HG02970 (cell line): Measurements from ENCODE around the gene IL15RA.
"Not testable (repeated sequence)": the region's sequence is repeated elsewhere in the genome, so short reads cannot be mapped to it uniquely, and the experiment has no call there.

Experiments used
- ATAC-seq: cut with Tn5 transposase; IDR thresholded peaks from one replicate; pipeline ENCODE4 v1.9.1; 2021; ENCODE audit warnings: mild to moderate bottlenecking, moderate library complexity, moderate number of reproducible peaks; ENCODE audit not compliant: unreplicated experiment, low FRiP score

IL15RA gene

DNA sequence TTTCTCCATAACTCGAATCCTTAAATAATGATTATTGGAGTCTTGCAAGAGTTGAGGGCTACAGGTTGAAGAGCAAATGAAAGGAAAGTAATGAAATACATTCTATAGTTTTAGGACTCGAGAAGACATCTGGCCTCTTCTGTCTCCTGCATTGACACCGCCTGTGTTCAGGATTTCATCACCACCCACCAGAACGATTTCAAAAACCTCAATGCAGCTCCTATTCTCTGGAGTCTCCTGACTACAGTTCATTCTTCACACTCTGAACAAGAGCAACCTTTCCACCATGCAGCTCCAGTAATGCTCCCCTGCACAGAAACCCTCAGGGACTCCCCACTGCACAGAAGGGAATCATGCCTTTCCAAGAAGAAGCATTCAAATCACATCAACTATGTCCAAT lies 5.5 kb downstream of the IL15RA start:
- ATAC-seq, result no peak

DNA sequence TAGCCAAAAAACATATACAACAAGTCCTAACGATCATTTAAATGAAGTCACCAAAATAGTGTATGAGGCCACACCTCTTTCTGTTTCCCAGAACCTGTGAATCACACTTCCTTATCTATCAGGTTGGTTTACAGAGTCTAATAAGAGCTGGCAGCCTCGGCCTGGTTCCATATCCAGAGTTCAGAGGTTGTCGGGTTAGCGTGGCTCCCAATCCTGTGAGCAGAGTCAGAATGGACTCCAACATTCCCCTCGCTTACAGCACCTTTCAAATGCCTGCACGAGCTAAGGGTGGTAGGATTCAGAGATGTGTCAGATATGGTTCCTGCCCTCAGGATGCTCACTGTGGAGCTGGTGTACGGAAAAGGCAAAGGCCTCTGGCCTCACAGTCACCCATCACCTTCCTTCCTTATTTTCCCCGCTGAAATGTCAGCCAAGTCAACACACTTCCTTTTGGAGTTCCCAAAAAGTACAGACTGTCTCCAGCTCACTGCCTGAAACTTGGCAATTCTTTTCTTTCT lies 6.0 kb downstream of the IL15RA start:
- ATAC-seq, result no peak

DNA sequence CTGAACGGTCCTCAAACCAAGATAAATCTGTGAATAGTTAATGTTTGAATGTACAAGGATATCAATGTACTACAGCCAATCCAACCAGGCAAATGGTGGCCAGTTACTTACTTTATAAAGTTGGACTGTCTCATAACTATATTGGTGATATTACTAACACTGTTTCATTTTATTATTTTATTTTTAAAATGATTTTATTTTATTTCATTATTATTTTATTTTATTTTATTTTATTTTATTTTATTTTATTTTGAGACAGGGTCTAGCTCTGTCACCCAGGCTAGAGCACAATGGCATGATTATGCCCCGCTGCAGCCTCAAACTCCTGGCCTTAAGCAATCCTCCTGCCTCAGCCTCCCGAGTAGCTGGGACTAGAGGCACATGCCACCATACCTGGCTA lies 6.8 kb downstream of the IL15RA start:
- ATAC-seq, result no peak

DNA sequence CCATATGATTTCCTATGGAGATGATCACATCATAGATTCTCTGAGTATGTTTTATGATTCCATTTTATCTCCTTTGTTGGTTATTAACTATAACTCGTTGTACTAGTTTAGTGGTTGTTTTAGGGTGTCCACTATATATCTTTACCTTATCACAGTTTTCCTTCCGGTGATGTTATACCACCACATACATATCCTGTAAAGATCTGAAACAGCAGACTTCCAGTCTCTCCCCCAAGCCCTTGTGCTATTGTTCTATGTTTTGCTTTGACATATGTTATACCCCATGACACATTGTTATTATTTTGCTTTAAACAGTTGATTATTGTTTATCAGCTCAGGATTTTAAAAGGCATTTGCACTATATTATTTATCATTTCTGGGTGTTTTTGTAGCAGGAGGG lies 7.3 kb downstream of the IL15RA start:
- no peak for ATAC-seq

DNA sequence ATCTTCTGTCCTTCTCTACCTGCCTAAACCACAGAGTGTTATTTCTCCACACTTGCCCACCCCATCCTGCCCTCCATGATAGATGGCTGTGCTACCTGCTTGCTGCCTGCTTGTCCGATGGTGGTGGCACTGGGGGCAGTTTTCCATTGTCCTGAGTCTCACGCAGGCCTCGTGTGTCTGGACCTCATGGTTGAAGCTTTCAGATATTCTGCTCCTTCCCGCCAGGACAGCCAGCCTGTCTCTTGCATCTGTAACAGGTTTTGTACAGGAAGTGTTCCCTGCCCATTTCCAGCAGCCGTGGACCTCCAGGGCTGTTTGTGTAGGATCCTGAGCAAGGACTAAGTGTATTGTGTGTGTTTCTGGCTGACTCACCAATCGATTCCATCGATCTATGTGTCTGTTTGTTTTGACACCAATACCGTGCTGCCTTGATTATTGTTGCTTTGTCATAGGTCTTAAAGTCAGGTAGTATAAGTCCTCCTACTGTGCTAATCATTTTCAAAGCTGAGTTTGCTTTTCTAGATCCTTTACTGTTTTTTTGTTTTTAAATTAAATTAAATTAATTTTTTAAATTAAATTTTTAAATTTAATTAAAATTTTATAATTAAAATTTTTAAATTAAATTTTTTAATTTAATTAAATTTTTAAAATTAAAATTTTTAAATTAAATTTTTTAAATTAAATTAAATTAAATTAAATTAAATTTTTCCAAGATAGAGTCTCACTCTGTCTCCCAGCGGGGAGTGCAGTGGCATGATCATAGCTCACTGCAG lies 8.5 kb downstream of the IL15RA start:
- no peak for ATAC-seq

DNA sequence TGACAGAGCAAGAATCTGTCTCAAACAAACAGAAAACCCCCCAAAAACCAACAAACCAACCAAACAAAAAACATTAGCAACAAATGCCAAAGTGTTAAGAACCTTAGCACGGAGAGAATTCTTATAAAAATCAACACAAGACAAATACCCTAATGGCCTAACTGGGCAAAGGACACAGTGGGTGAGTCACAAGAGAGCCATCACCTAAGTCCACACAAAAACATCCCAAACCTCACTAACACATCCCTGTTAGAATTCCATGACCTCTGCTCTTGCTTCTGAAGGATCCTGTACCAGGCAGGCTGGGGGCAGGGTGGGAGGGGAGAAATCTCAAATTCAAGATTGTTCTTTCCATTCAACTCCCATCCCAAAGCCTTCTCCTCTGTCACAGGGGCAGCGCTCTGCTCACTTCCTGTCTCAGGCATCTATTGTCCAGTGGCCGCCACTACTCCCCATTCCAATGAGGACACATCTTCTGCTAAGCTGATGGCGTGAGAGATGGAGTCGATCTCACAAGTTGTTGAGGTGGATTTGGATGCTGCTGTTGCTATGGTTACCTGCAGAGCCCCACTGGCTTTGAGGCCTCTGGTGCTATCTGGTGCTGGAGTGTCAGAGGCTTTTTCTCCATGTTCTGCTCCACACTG lies 9.2 kb downstream of the IL15RA start:
- ATAC-seq, result no peak

DNA sequence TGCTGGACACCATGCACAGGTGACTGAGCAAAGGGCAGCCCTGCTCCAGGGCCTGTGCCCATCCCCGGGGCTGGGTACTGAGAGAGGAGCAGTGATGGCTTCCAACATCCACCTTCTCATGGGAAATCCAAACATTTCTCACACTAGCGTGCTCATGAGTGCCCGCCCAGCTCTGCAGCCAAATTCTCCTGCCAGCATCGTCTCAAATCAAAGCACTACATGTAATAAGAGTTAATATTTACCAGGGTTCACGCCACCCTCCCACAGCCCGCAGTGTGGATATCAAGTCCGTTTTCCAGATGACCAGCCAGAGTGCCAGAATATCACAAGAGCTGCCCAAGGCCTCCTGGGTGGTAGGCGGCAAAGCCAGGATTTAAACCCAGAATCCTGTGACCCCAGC lies 12.1 kb downstream of the IL15RA start:
- ATAC-seq, result no peak

DNA sequence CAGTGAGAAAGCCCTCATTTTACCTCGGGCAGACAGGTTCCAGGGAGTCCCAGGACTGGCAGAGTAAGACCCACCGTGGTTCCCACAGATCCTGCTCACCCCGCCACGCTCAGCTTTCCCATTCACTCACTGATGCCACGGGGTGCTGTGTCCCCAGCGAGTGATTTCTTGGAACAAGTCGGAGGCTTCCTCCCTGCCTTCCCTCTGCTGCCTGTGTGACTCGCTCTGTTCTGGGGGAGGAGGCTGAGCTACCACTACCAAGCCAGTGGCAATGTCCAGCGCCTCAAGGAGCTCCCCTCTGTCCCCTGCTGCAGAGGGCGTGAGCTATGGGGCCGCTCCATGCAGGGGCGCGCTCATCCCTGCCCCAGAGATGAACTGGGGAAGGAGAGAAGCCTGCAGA lies 12.6 kb downstream of the IL15RA start:
- no peak for ATAC-seq

DNA sequence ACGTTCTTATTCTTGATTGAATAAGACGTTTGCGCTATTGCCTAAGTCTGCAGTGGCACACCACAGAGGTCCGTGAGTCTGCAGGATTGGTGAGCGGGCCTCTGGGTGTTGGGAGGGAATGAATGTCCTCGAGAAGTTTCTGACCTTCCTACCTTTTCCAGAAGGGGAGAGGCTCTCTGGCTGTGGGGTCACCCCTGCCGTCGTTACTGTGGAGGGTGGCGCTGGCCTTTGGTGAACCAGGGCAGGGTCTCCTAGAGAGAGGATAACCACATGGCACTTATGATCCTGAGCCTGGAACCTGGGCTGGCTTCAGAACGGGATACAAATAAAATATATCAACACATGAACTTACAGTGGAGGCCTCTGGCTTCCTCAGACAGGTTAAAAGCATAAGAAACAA lies 13.8 kb downstream of the IL15RA start:
- no peak for ATAC-seq

DNA sequence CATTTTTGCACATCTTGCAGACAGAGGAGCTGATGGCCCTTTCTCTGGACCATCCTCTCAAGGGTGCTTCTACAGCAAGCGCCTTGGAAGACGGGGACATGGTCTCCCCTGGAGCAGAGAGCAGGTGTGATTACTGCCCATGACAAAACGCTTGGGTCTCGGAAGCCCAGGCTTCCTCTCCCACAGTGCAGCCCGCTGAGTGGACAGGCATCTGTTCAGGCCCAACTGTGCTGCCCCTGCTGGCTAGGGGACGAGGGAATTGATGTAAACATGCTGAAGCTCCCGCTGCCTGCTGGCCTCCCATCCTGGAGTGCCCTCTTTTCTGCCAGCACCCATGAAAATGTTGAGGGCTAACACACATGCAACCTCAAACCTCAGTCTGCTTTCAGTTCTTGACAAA lies 14.3 kb downstream of the IL15RA start:
- no peak for ATAC-seq

DNA sequence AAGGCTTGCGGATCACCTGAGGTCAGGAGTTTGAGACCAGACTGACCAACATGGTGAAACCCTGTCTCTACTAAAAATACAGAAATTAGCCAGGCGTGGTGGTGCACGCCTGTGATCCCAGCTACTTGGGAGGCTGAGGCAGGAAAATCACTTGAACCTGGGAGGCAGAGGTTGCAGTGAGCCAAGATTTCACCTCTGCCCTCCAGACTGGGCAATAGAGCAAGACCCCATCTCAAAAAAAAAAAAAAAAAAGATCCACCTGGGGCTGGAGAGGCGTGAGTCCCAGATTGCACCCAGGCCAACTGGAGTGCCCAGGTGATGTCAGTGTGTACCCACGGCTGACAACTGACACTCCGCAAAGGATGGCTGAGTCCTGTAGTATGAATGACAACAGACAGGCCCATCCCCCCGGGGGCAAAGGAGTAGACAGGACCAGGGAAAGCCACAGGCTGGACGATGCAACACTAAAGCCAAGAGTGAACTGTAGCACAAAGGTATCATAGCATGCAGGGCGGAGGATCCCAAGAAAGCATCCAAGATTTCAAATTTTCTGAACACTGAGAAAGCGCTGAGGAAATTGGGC lies 14.9 kb downstream of the IL15RA start:
- ATAC-seq, result not testable (repeated sequence)

DNA sequence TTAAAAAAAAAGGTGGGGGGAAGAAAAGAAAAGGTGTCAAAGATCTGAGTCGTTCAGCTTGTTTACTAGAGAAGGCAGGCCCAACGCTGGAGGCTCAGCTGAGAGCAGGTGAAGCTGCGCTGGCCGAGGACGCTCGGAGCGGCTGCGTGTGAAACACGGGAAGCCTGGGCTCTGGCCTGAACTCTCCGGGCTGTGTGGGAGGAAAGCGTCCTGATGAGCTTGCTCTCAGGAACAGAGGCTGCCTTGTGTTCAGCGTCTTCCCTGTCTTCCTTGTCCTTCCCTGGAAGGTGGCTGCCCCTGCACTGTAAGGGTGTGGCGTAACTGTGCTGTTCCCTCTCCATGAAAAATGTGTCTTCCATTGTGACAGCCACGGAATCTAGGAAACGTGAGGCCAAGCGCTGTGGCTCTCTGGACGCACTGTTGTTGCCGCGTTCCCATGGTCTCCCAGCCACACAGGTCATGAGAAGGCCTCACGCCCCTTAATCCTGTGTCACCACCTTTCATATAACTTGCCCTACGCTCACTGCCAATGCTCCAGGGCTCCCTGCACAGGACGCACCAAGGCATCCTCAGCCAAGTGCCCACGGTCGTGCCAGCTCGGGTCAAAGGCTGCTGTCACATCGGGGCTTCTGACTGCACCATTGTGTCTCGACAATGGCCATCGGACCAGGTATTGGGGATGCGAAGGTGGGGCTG lies 15.8 kb downstream of the IL15RA start:
- no peak for ATAC-seq

DNA sequence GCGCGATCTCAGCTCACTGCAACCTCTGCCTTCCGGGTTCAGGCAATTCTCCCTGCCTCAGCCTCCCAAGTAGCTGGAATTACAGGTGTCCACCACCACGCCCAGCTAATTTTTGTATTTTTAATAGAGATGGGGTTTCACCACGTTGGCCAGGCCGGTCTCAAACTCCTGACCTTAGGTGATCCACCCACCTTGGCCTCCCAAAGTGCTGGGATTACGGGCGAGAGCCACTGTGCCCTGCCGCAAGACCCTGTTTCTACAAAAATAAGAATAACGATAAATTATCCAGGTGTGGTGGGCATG lies 16.4 kb downstream of the IL15RA start:
- not testable (repeated sequence) for ATAC-seq

DNA sequence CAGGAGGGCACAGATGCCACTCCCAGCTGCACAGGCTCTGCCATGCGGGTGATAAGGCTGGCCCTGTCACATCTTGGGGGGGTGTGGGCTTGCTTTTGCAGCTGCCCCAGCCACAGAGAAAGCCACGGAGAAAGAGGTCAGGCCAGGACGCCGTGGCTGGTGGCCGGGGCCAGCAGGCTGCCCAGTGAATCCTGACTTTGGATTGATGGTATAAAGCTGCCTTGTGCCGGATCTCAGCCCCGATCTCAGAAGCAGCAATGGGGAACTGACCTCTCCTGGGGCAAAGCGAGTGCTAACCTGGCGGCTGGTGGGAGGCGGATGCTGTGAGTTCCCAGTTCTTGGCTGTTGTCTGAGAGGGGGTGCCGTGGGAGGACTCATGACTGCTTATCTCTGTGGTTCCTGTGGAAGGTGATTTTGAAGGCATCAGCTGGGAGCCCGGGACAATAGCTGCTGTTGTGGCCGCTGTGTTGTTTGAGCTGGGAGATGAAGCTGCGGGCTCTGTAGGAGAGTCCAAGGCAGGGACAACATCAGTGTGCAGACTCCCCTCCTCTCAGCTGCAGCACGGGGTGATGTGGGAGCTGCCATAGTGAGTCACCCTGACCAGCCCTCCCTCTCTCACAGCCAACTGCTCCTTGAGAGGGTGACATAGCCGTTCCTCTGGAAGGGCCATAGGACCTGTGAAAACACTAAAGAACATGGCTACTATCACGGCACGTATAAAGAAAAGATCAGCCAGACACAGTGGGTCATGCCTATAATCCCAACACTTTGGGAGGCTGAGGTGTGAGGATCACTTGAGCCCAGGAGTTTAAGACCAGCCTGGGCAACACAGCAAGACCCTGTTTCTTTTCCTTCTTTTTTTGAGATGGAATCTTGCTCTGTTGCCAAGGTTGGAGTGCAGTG lies 17.0 kb downstream of the IL15RA start:
- ATAC-seq, result no peak

DNA sequence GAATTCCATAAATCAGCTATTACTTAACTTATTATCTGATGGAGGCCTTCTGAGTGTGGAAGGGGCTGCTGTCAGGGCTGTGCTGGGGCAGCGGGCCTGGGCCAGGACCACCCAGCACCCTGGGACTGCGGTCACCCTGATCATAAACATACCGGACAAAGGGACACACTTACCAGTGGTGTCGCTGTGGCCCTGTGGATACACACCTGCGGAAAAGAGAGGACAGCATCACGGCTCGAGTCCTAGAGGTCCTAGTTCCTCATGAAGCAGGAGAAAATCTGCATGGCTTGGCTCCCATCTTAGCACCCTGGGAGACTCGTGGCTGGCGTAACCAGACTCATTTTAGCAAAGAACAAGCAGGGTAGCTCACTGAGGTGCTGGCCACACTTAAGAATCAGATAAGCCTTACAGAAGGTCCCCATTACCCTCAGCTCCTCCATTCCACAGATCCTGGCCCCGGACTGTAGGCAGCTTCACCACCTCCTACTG lies 17.7 kb downstream of the IL15RA start:
- ATAC-seq, result no peak

DNA sequence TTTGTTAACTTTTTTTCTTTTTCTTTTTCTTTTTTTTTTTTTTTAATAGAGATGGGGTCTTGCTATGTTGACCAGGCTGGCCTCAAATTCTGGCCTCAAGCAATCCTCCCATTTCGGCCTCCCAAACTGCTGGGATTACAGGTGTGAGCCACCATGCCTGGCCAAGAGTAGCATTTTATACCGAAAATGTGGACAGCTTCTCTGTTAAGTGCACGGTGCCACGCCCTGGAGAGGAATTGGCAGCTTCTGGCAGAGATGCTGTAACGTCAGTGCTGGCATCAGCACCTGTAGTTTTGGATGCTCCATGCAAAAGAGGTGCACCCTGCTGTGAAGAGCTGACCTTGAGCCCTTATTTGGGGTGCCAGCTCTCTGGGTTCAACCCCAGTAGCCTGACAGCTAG lies 18.2 kb downstream of the IL15RA start:
- no peak for ATAC-seq

DNA sequence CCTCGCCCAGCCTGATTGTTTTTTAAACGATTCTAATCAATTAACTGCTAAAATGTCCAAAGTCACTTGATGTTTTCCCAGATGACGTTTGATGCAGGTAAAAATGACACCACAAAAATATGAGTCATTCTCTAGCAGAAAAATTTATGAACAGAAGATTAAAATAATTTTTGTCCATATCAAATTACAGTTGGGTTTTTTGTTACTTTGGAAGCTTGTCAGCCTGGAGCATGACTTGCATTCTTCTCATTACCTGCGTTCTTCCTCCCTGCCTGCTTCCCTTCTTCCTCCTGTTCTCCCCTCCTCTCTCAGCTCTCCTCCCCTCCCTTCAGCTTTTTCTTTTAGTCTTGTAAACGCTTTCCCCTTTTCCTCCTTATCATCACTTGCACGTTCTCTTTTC lies 18.7 kb downstream of the IL15RA start:
- ATAC-seq, result no peak

DNA sequence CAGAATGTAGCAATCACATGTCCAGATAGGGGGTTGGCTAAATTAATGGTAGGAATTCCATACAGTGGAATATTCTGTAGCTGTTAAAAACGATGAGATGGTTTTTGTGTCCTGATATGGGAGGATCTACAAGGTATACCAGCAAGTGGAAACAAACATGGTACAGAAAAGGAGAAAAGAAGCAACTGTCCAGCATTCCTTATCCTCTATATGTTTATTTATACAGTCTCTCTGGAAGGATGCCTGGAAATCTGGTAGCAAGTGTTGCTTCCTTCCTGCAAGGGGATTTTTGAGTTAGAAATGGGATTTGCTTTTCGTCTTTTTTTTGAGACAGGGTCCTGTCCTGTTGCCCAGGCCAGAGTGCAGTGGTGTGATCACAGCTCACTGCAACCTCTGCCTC lies 19.3 kb downstream of the IL15RA start:
- ATAC-seq, result no peak

DNA sequence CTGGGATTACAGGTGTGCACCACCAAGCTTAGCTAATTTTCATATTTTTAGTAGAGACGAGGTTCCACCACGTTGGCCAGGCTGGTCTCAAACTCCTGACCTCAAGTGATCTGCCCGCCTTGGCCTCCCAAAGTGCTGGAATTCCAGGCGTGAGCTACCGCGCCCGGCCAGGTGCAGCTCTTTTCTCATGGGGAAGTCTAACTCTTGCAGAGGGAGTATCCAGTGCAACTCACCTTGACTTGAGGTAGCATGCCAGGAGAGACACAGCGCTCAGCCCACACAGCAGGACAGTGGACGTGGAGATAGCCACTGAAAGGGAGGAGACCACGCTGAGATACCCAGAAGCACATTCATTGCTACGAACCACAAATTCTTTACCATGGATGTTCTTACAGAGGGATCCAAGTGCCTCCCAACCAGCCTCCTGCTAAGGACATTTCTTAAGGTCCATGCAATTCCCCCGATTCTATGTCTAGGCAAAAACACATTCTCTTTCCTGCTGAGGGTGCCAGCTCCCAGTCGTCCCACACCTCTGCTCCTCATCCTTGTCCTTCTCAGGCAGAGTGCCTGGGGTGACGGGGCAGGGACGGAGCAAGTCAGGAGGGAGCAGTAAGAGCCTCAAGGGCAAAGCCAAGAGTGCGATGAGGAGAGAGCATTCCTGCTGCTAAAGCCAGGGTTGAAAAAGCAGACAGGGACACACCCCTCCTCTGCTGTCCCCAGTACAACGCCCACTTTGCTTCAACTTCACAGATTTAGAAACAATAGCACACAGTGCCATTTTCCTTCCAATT lies 21.0 kb downstream of the IL15RA start:
- ATAC-seq, result no peak
